Thyroid gland (tissue), 4 donors: ENCODE measurements around the gene TP73.

Source experiments
- CTCF ChIP-seq, 6 experiments: fragments of 200-600 bp in 3 of 6; fragments of 450-650 bp in 3 of 6; sonication (generic) in 3 of 6; IDR thresholded peaks; one replicate each; pipeline ENCODE4 v1.5.1; 2016 to 2019; ENCODE audit warnings: antibody characterized with exemption in 6 of 6, mild to moderate bottlenecking in 2 of 6, inconsistent platforms in 1 of 6, moderate library complexity in 1 of 6
- POLR2A ChIP-seq, 2 donors: fragments of 450-650 bp; IDR thresholded peaks; one replicate each; pipeline ENCODE4 v1.6.1; 2017; ENCODE audit warnings: antibody characterized with exemption in 2 of 2, mild to moderate bottlenecking in 2 of 2, moderate library complexity in 1 of 2

GRCh38 chr1:3642919-3643675 is 9.2 kb upstream of the TP73 start:
- TF ChIP-seq POLR2A (IDR thresholded peaks at IDR 0.05), result no peak
- TF ChIP-seq CTCF (IDR thresholded peaks at IDR 0.05), result no peak
